HG03432 (cell line): ENCODE results near the gene POM121.
"Not testable (repeated sequence)": the region's sequence is repeated elsewhere in the genome, so short reads cannot be mapped to it uniquely, and the experiment has no call there.

ENCODE experiments used
- ATAC-seq: cut with Tn5 transposase; IDR thresholded peaks from one replicate; pipeline ENCODE4 v1.9.1; 2021; ENCODE audit warnings: mild to moderate bottlenecking, moderate library complexity; ENCODE audit not compliant: unreplicated experiment

Gene POM121

DNA sequence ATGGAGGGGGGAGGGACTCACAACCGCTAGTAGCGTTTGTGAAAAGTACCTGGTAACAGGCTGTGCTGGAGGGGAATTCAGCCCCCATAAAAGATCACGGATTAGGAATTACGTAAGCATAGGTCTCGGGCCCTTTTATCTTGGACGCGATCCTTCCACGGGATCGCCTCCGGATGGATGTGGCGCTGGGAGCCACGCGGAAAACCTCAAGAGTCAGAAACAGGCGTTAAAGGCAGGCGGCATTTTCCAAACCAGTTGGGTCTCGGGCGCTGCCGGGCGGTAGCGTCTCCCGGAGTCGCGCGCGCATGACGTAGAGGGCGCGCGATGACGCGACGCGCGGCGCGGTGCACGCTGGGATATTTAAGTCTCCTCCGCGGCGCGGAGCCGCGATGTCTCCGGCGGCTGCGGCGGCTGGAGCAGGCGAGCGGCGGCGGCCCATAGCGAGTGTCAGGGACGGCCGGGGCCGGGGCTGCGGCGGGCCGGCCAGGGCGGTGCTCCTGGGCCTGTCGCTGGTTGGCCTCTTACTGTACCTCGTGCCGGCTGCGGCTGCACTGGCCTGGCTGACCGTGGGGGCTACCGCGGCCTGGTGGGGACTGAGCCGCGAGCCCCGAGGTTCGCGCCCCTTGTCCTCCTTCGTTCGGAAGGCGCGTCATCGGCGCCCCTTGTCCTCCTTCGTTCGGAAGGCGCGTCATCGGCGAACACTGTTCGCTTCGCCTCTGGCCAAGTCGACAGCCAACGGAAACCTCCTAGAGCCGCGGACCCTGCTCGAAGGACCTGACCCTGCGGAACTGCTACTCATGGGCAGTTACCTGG, at the start of gene POM121:
Gene POM121, plus strand, starts transcription at position 363 of the 813 bp plus-strand sequence. Its CDS starts 27 bp downstream, at position 390.
- ATAC-seq = peak; percentile 85

DNA sequence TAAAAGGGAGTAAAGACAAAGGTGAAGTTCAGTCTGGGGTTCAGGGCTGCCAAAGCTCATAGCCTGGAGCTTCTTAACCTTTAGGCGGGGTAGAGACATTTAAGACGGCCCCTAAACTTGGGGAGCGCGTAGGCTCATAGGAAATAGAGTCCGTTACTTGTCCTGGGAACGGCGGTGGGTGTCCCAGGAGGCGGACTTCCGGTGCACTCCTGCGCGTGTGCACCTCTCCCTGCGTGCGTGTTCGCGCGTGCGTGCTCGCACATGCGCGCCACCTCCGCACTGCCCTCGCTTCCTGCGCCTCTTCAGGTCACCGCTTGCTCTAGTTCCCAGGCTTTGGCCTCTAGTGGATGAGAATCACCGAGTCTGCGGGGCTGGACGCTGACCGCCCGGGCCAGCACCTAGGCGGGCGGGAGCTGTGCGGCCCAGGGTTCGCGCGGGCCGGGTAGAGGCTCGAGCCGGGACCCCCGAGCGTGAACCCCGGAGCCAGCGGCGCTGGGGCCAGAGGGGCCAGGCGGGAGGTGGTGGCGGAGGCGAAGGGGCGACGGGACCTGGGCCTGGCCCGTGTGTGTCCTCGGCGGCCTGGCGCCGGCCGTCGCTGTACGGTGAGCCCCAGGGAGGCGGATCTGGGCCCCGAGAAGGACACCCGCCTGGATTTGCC, 45.7 kb upstream of the POM121 start:
- ATAC-seq = peak; percentile 100

DNA sequence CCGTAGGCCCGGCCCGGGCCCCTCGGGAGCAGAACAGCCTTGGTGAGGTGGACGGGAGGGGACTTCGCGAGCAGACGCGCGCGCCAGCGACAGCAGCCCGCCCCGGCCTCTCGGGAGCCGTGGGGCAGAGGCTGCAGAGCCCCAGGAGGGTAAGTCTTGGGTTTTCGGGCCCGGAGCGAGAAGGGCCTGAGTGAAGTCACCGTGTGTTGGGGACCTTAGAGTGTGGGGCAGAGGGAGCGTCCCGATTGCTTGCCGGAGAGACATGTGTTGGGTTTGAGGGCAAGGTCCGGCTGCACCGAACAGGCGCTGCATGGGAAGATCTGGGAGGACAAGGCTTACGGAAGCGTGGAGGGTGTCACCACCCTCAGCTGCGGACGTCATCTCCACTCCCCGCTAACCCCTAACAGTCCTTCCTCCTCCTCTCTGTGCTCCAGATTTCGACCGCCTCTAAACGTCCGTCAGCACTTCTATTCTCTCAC, 45.1 kb upstream of the POM121 start:
- peak; percentile 7 for ATAC-seq

DNA sequence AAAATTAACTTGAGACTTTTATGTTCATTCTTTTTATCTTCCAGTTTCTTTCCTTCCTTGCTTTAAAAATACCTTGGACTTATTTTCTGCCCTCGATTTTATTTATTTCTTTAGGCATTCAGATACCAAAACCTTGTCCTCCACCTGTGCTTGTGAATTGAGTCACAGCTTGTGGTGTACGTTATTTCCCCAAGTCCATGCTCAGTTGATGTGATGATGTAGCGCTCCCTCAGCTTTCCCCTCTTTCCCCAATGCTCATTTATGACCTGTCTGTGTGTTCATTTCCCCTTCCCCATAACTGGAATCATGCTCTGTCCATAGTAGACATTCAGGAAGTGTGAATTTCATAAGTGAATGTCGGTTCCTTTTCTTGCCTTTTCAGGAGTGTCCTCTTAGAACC, 33.1 kb upstream of the POM121 start:
- ATAC-seq = not testable (repeated sequence)

DNA sequence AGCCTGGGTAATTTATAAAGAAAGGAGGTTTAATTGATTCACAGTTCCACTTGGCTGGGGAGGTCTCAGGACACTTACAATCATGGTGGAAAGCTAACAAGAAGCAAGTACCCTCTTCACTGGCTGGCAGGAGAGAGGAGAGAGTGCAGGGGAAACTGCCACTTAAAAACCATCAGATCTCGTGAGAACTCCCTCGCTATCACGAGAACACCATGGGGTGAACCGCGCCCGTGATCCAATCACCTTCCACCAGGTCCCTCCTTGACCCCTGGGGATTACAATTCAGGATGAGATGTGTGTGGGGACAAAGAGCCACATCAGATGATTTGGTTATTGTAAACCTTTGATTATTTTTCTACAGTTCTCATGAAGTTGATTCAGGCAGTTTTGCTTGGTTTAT, 20.2 kb upstream of the POM121 start:
- ATAC-seq = not testable (repeated sequence)

DNA sequence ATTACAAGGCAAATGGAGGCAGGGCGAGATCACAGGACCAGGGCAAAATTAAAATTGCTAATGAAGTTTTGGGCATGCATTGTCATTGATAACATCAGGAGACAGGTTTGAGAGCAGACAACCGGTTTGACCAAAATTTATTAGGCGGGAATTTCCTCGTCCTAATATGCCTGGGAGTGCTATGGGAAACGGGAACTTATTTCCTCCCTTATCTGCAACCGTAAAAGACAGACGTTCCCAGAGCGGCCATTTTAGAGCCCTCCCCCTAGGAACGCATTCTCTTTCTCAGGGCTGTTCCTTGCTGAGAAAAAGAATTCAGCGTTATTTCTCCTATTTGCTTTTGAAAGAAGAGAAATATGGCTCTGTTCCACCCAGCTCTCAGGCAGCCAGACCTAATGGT, 16.5 kb upstream of the POM121 start:
- ATAC-seq = not testable (repeated sequence)

DNA sequence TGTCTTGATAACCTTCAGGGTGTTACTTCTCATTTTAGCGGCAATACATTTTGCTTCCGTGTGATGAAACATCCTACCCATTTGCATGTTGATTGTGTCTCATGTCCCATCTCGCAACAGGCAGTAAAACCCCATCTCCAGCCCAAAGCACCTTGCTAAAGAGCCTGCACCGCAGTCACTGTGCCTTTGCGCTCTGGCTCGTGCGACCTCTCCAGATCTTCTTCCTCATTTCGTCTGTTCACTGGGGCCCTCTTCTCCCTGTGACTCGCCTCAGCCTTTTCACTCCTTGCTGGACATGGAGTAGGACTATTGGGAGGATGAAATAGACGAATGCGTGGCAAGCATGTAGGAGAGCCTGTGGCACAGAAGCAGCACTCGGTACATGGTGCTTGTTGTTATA, 13.5 kb upstream of the POM121 start:
- ATAC-seq = not testable (repeated sequence)

DNA sequence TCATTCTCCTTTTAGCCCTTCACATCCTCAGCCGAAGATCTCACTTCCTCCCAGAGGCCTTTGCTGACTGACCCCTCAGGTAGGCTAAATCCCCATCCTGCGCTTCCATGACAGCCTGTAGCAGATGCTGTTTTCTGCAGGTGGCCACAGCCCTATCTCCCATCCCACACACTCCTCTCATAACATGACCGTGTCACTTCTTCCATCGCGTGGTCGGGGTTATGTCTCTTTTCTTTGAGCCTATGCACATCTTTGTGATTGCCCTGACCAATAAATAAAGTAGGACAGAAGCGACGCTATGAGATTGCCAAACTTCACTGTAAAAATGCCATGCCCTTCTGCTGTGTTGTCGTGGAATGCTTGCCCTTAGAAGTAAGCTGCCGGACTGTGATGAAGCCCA, 11.1 kb upstream of the POM121 start:
- not testable (repeated sequence) for ATAC-seq

DNA sequence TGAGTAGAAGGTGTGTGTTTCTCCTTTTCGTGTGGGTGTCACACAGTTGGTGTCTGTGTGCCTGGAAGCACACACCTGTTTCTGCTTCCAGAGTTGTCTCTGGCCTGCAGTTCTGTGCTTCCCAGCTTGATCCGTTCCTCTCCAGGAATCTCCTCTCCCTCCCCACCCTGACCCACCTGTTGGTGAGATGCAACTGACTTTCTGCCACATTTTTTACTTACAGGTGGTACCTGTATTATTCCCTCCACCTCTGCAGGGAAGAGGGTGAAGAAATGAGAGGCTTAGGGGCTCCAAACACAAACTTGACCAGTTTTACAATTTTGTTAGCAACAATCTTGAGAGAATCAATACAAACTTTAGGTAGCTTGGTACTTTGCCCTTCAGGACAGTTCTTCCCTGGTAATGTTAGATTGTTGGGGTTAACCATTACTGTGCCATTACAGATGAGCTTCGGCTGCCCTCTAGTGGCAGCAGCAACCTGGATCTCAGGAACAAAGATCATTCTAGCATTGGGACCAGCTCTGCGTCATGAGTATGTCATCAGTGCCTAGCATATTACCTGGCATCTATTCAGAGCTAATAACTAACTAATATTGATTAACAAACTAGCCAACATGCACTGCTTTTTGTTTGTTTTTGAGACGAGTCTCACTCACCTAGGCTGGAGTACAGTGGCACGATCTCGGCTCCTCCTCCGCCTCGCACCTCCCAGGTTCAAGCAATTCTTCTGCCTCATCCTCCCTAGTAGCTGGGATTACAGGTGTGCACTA, 10.0 kb upstream of the POM121 start:
- peak; percentile 81 for ATAC-seq

DNA sequence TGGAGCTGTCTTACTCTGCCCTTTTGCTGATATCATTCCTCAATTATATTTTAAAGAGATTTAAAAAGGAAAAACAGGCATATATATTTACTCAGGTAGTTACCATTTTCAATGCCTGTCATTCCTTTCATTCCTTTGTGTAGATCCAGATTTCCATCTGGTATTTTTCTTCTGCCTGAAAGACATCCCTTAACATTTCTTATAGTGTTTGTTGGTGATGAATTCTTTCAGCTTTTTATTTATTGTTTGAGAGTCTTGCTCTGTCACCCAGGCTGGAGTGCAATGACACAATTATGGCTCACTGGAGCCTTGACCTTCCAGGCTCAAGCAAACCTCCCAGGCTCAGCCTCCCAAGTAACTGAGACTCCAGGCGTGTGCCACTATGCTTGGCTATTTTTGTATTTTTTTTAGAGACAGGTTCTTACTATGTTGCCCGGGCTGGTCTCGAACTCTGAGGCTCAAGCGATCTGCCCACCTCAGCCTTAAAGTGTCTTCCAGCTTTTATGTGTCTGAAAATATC, 5.6 kb upstream of the POM121 start:
- ATAC-seq = no peak

DNA sequence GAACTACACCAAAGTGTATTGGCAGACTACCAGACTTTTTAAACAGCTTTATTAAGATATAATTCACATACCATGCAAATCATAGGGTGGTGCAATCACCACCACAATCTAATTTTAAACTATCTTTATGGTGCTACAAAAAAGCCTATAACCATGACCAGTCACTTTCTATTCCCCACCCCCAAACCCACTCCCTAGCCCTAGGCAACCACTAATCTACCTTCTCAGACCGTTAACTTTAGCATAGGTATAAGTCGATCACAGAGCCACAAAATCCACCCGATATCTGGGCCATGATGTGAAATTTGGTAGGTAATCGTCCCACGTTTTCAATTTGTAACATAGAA, 536 bp upstream of the POM121 start:
- peak; percentile 11 for ATAC-seq

DNA sequence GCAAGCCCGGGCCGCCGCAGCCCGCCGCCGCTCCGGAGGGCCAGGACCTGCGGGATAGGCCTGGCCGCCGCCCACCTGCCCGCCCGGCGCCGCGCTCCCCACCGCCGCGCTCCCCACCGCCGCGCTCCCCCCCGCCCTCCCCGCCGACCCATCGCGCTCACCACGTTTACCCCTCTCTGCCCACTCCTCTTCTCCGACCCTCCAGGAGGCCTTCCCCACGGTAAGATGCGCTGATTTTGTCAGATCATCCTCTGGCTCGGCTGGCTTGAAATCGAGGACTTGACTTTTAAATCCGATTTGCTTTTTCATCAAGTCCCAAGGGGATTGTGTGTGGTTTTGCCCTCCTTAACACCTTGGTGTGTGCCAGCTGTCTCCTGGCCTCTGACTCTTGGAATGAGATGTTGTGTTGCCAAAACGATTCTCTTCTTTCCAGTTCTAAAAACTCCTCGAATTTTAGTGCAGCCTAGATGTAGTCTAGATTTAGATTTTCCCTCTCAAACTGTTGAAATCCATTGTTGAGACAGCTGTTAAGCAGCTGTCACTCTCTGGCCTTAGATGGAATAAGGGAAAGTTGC, 738 bp downstream of the POM121 start:
- no peak for ATAC-seq

DNA sequence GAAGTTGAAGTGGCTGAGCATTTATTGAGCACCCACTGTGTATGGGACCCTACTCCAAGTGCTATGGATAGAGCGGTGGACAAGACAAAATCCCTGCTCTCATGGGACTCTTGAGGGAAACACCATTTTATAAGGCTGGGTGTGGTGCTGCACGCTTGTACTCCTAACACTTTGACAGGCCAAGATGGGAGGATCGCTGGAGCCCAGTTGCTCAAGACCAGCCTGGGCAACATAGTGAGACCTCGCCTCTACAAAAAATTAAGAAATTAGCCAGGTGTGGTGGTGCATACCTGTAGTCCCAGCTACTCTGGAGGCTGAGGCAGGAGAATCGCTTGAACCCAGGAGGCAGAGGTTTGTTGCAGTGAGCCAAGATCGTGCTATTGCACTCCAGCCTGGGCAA, 2.9 kb downstream of the POM121 start:
- not testable (repeated sequence) for ATAC-seq

DNA sequence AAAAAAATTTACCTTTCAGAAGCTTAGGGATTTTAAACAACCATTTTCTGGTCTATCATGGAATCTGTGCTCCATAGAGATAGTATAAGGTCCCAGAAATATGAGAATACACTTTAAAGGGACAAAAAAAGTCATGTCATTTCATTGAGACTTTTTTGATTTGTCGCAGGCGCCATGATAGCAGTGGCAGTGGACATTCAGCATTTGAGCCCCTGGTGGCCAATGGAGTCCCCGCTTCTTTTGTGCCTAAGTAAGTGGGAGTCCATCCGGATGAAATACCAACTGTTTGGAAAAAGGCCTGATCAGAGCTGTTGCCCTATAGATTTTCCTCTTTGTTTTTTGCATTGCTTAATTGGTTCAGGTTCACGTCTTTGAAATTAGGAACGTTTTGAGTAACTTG, 3.3 kb downstream of the POM121 start:
- not testable (repeated sequence) for ATAC-seq

DNA sequence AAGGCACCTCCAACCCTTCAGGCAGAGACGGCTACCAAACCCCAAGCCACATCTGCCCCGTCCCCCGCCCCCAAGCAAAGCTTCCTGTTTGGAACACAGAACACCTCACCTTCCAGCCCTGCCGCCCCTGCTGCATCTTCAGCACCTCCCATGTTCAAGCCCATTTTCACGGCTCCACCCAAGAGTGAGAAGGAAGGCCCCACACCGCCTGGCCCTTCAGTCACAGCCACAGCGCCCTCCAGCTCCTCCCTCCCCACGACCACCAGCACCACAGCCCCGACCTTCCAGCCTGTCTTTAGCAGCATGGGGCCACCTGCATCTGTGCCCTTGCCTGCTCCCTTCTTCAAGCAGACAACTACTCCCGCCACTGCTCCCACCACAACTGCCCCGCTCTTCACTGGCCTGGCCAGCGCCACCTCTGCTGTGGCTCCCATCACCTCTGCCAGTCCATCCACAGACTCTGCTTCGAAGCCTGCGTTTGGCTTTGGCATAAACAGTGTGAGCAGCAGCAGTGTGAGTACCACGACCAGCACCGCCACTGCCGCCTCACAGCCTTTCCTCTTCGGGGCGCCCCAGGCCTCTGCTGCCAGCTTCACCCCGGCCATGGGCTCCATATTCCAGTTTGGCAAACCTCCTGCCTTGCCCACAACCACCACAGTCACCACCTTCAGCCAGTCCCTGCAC, 17.3 kb downstream of the POM121 start:
- not testable (repeated sequence) for ATAC-seq

DNA sequence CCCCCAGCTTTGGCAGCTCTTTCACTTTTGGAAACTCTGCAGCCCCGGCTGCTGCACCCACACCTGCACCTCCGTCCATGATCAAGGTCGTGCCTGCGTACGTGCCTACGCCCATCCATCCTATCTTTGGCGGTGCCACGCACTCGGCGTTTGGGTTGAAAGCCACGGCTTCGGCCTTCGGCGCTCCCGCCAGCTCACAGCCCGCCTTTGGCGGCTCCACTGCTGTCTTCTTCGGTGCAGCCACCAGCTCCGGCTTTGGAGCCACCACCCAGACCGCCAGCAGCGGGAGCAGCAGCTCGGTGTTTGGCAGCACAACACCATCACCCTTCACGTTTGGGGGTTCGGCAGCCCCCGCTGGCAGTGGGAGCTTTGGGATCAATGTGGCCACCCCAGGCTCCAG, 18.1 kb downstream of the POM121 start:
- not testable (repeated sequence) for ATAC-seq

DNA sequence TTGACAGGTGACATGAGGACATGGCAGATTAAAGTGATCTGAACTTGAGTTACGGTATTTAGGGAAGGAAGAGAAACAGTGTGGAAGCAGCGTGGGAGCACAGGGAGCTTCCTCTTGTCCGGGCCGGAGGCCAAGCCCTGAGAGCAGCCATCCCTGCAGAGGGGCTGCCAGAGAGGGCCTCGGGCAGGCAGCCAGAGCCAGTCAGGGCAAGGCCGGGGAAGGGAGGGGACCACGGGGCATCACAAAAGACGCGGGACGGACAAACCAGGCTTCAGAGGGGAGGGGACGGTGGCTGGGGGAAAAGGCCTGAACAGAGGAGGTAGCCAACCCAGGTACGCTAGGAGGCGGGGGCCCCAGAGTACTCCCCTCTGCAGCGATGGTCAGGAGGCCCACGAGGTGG, 20.0 kb downstream of the POM121 start:
- not testable (repeated sequence) for ATAC-seq

DNA sequence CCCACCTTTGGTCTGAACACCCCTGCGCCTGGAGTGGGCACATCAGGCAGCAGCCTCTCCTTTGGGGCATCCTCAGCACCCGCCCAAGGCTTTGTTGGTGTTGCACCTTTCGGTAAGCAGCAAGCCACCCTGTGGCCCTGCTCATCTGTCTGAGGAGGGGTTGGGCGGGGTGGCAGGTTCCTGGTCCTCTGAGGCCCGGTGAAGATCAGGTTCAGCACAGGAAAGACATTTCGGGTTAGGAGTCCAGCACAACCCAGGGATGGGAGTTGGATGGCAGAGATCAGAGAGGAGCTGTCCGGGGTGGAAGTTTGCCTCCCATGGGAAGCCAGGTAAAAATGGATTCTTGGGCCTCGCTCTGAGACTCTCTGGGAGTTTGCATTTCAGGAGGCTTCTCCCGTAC, 20.7 kb downstream of the POM121 start:
- not testable (repeated sequence) for ATAC-seq

DNA sequence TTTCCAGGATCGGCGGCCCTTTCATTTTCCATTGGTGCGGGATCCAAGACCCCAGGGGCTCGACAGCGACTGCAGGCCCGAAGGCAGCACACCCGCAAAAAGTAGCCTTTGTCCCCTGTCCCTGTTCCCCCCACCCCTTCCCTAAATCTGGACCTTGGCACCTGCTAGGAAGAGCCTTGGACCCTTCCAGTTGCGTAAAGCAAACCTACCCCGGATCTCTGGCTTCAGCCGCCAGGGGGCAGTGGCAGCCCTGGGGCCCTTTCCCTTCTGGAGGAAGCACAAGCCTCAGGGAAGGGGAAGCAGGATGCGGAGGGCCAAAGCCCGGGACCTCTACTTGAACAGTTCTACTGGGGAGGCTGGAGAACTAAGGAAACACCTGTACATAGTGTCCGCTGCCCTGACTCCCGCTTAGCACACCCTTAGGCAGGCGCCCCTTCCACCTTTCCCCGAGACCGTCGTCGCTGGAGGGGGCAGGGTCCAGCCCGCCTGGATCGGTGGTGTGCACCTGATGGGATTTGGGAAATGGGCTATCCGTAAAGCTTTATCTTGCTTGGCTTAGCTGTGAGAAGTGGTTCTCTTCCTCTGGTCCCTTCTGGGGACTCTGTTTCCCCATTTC, 21.3 kb downstream of the POM121 start:
- ATAC-seq = not testable (repeated sequence)

DNA sequence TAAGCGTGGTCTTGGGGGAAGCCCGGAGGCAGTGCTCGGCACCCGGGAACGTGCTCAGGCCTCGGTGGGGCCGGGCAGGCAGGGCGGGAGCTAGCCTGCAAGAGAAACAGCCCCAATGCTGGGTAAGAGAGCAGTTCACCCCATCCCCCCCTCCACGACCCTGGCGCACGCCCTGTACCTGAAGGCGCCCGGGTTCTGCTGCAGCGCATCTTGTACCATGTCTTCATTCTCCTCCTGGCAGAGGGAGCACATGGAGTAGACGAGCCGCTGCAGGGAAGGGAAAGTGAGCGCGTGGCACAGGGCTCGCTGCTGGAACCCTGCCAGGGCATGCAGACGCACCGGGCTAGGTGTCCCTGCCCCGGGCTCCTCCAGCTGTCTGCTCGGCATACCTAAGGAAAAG, 23.8 kb downstream of the POM121 start:
- ATAC-seq = not testable (repeated sequence)
